GM18502 (cell line): Measurements from ENCODE around the gene ELMO2.
A peak's percentile ranks its signal among the peaks of the same experiment; 100 is the strongest.
"Not testable (repeated sequence)": the region's sequence is repeated elsewhere in the genome, so short reads cannot be mapped to it uniquely, and the experiment has no call there.

Source experiments
- ATAC-seq: cut with Tn5 transposase; IDR thresholded peaks from one replicate; pipeline ENCODE4 v1.9.1; 2021; ENCODE audit warnings: mild to moderate bottlenecking; ENCODE audit not compliant: unreplicated experiment, poor library complexity

Gene ELMO2

GRCh38 chr20:46406986-46407670, 713 bp upstream of the ELMO2 start:
- ATAC-seq: peak; percentile 43

- no peak for ATAC-seq
These were observed 4.0 kb downstream of the ELMO2 start for GRCh38 chr20:46402331-46402811.

GRCh38 chr20:46401478-46401860, 4.9 kb downstream of the ELMO2 start:
- ATAC-seq: no peak

- no peak for ATAC-seq
These were observed 5.5 kb downstream of the ELMO2 start for GRCh38 chr20:46400828-46401477.

GRCh38 chr20:46400253-46400652, 6.2 kb downstream of the ELMO2 start:
- ATAC-seq: no peak

GRCh38 chr20:46399401-46399800, 7.0 kb downstream of the ELMO2 start:
- ATAC-seq: no peak

GRCh38 chr20:46398963-46399362, 7.5 kb downstream of the ELMO2 start:
- no peak for ATAC-seq

- no peak for ATAC-seq
These were observed 10.2 kb downstream of the ELMO2 start for GRCh38 chr20:46396052-46396740.

GRCh38 chr20:46394872-46395760, 11.3 kb downstream of the ELMO2 start:
- no peak for ATAC-seq

- no peak for ATAC-seq
These were observed 12.4 kb downstream of the ELMO2 start for GRCh38 chr20:46393967-46394366.

GRCh38 chr20:46388937-46389336, 17.5 kb downstream of the ELMO2 start:
- ATAC-seq: no peak

- ATAC-seq: no peak
These were observed 18.1 kb downstream of the ELMO2 start for GRCh38 chr20:46388201-46388836.

- ATAC-seq: not testable (repeated sequence)
These were observed 19.4 kb downstream of the ELMO2 start for GRCh38 chr20:46387054-46387453.

- no peak for ATAC-seq
These were observed 27.9 kb downstream of the ELMO2 start for GRCh38 chr20:46378412-46379009.

- no peak for ATAC-seq
These were observed 28.9 kb downstream of the ELMO2 start for GRCh38 chr20:46377518-46377917.

- ATAC-seq: no peak
These were observed 30.1 kb downstream of the ELMO2 start for GRCh38 chr20:46376196-46376785.

GRCh38 chr20:46375771-46376170, 30.6 kb downstream of the ELMO2 start:
- no peak for ATAC-seq

GRCh38 chr20:46374383-46374782, 32.0 kb downstream of the ELMO2 start:
- ATAC-seq: no peak

GRCh38 chr20:46371656-46372055, 34.8 kb downstream of the ELMO2 start:
- ATAC-seq: no peak
